Neural cell (in vitro differentiated cells): ENCODE measurements around the gene KATNAL1. TPM values are rescaled to one million over a fixed set of nuclear protein-coding genes. Genes with fewer than 3 reads are reported as not detected.

Source experiments
- H2AFZ ChIP-seq: fragments of 200-600, 300-800 bp; sonication (generic), shearing (Covaris generic); 2 replicates; pipeline ENCODE4 v1.6.0; 2014; ENCODE audit warnings: low read depth, mild to moderate bottlenecking, antibody characterized with exemption, low read length, moderate library complexity
- H3F3A ChIP-seq: fragments of 200-600 bp; shearing (Covaris generic); 2 replicates; pipeline ENCODE4 v1.6.1; 2016; ENCODE audit warnings: mild to moderate bottlenecking, moderate library complexity, mixed read lengths, antibody characterized with exemption, low read length; ENCODE audit not compliant: insufficient read depth, poor library complexity, severe bottlenecking
- H3K27ac ChIP-seq: fragments of 200-600, 300-800 bp; sonication (generic), shearing (Covaris generic); 2 replicates; pipeline ENCODE4 v1.5.1; 2014; ENCODE audit warnings: mild to moderate bottlenecking, low read length, moderate library complexity
- H3K27me3 ChIP-seq: fragments of 300-800, 200-600 bp; sonication (generic), shearing (Covaris generic); 2 replicates; pipeline ENCODE4 v1.6.0; 2014; ENCODE audit warnings: mild to moderate bottlenecking, low read depth, low read length, moderate library complexity; ENCODE audit not compliant: insufficient read depth
- H3K36me3 ChIP-seq: fragments of 300-800, 200-600 bp; sonication (generic), shearing (Covaris generic); 2 replicates; pipeline ENCODE4 v1.5.1; 2014; ENCODE audit warnings: mild to moderate bottlenecking, antibody characterized with exemption, low read length, moderate library complexity; ENCODE audit not compliant: insufficient read depth
- H3K4me2 ChIP-seq: fragments of 300-800, 200-600 bp; sonication (generic), shearing (Covaris generic); 2 replicates; pipeline ENCODE4 v1.6.0; 2014; ENCODE audit warnings: mild to moderate bottlenecking, low read length
- H3K4me3 ChIP-seq: fragments of 300-800, 200-600 bp; sonication (generic), shearing (Covaris generic); 2 replicates; pipeline ENCODE4 v1.5.1; 2014; ENCODE audit warnings: mild to moderate bottlenecking, low read length, moderate library complexity
- H3K79me2 ChIP-seq: fragments of 200-600 bp; shearing (Covaris generic); replicated peaks from 2 replicates; pipeline ENCODE4 v1.6.0; 2014; ENCODE audit warnings: mild to moderate bottlenecking, low read length, moderate library complexity; ENCODE audit not compliant: insufficient read depth
- H3K9ac ChIP-seq: fragments of 300-800, 200-600 bp; sonication (generic), shearing (Covaris generic); 2 replicates; pipeline ENCODE4 v1.6.1; 2016; ENCODE audit warnings: mild to moderate bottlenecking, low read length, mixed read lengths
- H3K9me2 ChIP-seq: fragments of 200-600 bp; shearing (Covaris generic); 2 replicates; pipeline ENCODE4 v1.6.1; 2016; ENCODE audit warnings: mild to moderate bottlenecking, low read length, mixed read lengths; ENCODE audit not compliant: insufficient read depth
- H3K9me3 ChIP-seq: fragments of 200-600, 300-800 bp; sonication (generic), shearing (Covaris generic); 2 replicates; pipeline ENCODE4 v1.6.1; 2016; ENCODE audit warnings: mild to moderate bottlenecking, mixed run types, low read length, moderate library complexity, mixed read lengths
- H4K20me1 ChIP-seq: fragments of 200-600 bp; shearing (Covaris generic); 2 replicates; pipeline ENCODE4 v1.6.1; 2016; ENCODE audit warnings: mild to moderate bottlenecking, mixed run types; ENCODE audit not compliant: insufficient read depth
- EP300 ChIP-seq: fragments of 450-650 bp; conservative IDR thresholded peaks from 2 replicates; pipeline ENCODE4 v1.6.1; 2014; ENCODE audit warnings: antibody characterized with exemption, mild to moderate bottlenecking, moderate library complexity; ENCODE audit not compliant: poor library complexity, severe bottlenecking
- EZH2 ChIP-seq: fragments of 200-600, 300-800 bp; shearing (Covaris generic), sonication (generic); IDR thresholded peaks from 2 replicates; pipeline ENCODE4 v1.6.1; 2014; ENCODE audit warnings: antibody characterized with exemption, low read length, borderline replicate concordance, mild to moderate bottlenecking; ENCODE audit not compliant: insufficient read depth, poor library complexity, severe bottlenecking
- MXI1 ChIP-seq: fragments of 450-650 bp; conservative IDR thresholded peaks from 2 replicates; pipeline ENCODE4 v1.6.1; 2014; ENCODE audit warnings: antibody characterized with exemption, mild to moderate bottlenecking; ENCODE audit not compliant: poor library complexity, severe bottlenecking
- POLR2AphosphoS5 ChIP-seq: IDR thresholded peaks from 2 replicates; pipeline ENCODE4 v1.6.1; 2012
- RAD21 ChIP-seq: fragments of 450-650 bp; conservative IDR thresholded peaks from 2 replicates; pipeline ENCODE4 v1.6.1; 2014; ENCODE audit warnings: antibody characterized with exemption, mild to moderate bottlenecking, moderate library complexity
- REST ChIP-seq: IDR thresholded peaks from 2 replicates; pipeline ENCODE4 v1.6.1; 2012; ENCODE audit warnings: borderline replicate concordance
- SMC3 ChIP-seq: fragments of 450-650 bp; conservative IDR thresholded peaks from 2 replicates; pipeline ENCODE4 v1.6.1; 2014; ENCODE audit warnings: antibody characterized with exemption, mild to moderate bottlenecking, moderate library complexity; ENCODE audit not compliant: poor library complexity
- TAF1 ChIP-seq: IDR thresholded peaks from 2 replicates; pipeline ENCODE4 v1.6.1; 2012; ENCODE audit warnings: low read depth
- polyA plus RNA-seq: library from polyadenylated mRNA; depleted of rRNA; stranded (reverse); fragments of >200 nt; gene quantifications from 2 replicates; pipeline ENCODE4 v1.2.3, GENCODE V29; 2014
- TF ChIP-seq, protein P1 (sequence below): fragments of 450-650 bp; IDR thresholded peaks from 2 replicates; pipeline ENCODE4 v1.5.1; 2014; ENCODE audit warnings: antibody characterized with exemption, mild to moderate bottlenecking, moderate library complexity; ENCODE audit not compliant: poor library complexity, severe bottlenecking

Gene KATNAL1
- polyA plus RNA-seq, 1 donor from 2014 or later, result 24.9 TPM

DNA sequence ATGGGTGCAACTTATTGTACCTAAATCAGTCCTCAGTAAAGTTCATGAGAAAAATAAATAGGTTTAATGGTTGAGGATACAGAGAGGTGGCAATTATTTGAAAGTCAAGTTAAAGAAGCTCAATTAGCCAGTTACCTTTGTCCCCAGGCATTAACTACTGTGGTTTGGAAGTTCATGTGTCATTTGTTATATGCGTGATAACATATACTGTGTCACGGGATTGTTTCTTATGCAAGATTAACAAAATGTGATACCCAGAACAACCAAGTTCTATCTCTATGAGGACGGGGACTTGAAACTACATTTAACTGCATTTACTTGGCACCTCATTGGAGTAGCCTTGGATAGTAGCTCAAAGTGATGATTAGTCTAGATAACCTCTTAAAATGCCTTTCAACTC, 13.9 kb upstream of the KATNAL1 start:
- no peak overlapping the region for H3K27ac ChIP-seq
- H3K36me3 ChIP-seq, result no peaks in the 10 kb centered on the region
- TF ChIP-seq, protein P1, sequence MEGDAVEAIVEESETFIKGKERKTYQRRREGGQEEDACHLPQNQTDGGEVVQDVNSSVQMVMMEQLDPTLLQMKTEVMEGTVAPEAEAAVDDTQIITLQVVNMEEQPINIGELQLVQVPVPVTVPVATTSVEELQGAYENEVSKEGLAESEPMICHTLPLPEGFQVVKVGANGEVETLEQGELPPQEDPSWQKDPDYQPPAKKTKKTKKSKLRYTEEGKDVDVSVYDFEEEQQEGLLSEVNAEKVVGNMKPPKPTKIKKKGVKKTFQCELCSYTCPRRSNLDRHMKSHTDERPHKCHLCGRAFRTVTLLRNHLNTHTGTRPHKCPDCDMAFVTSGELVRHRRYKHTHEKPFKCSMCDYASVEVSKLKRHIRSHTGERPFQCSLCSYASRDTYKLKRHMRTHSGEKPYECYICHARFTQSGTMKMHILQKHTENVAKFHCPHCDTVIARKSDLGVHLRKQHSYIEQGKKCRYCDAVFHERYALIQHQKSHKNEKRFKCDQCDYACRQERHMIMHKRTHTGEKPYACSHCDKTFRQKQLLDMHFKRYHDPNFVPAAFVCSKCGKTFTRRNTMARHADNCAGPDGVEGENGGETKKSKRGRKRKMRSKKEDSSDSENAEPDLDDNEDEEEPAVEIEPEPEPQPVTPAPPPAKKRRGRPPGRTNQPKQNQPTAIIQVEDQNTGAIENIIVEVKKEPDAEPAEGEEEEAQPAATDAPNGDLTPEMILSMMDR, result no peak
- TF ChIP-seq RAD21, result no peak

GRCh38 chr13:30319655-30320054, 12.3 kb upstream of the KATNAL1 start:
- Histone ChIP-seq H3K79me2 (no peaks in the 10 kb centered on the region), H3K27ac (peak overlapping the region; percentile 19), H3K4me3 (peak overlapping the region; percentile 22), H3K9me3 (no peaks in the 10 kb centered on the region), H3K9me2 (no peaks in the 10 kb centered on the region), H2AFZ (no peak overlapping the region), H3K36me3 (no peaks in the 10 kb centered on the region), H3K27me3 (no peaks in the 10 kb centered on the region), H3K9ac (no peak overlapping the region), H3K4me2 (no peak overlapping the region), H3F3A (no peaks in the 10 kb centered on the region), H4K20me1 (no peaks in the 10 kb centered on the region)
- no peak for TF ChIP-seq REST
- TF ChIP-seq EP300, result no peak
- TF ChIP-seq SMC3, result no peak
- no peak for TF ChIP-seq MXI1
- TF ChIP-seq TAF1, result no peak
- no peak for TF ChIP-seq RAD21
- TF ChIP-seq POLR2AphosphoS5, result no peak
- no peak for TF ChIP-seq EZH2
- TF ChIP-seq, protein P1, result no peak

More for the DNA sequence above, 13.9 kb upstream of the KATNAL1 start:
- Histone ChIP-seq H3K4me3 (no peak overlapping the region), H3K9me2 (no peaks in the 10 kb centered on the region), H3K9ac (no peak overlapping the region), H4K20me1 (no peaks in the 10 kb centered on the region), H3K79me2 (no peaks in the 10 kb centered on the region), H3K4me2 (no peak overlapping the region), H3F3A (no peaks in the 10 kb centered on the region), H2AFZ (no peak overlapping the region), H3K27me3 (no peaks in the 10 kb centered on the region), H3K9me3 (no peaks in the 10 kb centered on the region)
